DND-41 (cell line): ENCODE results near the gene TFAP2A.

Experiments used
- ATAC-seq: fragments of 200-7000 bp; cut with Tn5 transposase; 3 replicates; pipeline ENCODE4 v1.9.1; 2021; ENCODE audit warnings: low read depth; ENCODE audit not compliant: insufficient read depth
- DNase-seq: peaks from one replicate; pipeline ENCODE4 v3.0.0-alpha.2; 2020
- H2AFZ ChIP-seq: 2 replicates; pipeline ENCODE4 v1.6.0; 2012; ENCODE audit warnings: low read depth, low read length
- H3K27ac ChIP-seq: 2 replicates; pipeline ENCODE4 v1.5.1; 2012; ENCODE audit warnings: low read length, inconsistent platforms
- H3K27me3 ChIP-seq: fragments of 200-600 bp; sonication (generic); 2 replicates; pipeline ENCODE4 v1.6.0; 2012; ENCODE audit warnings: low read length, mild to moderate bottlenecking, inconsistent platforms; ENCODE audit not compliant: insufficient read depth, poor library complexity
- H3K36me3 ChIP-seq: 2 replicates; pipeline ENCODE4 v1.5.1; 2012; ENCODE audit warnings: low read length, inconsistent platforms; ENCODE audit not compliant: insufficient read depth
- H3K4me1 ChIP-seq: 2 replicates; pipeline ENCODE4 v1.5.1; 2012; ENCODE audit warnings: mild to moderate bottlenecking, low read length; ENCODE audit not compliant: insufficient read depth
- H3K4me2 ChIP-seq: 2 replicates; pipeline ENCODE4 v1.6.0; 2012; ENCODE audit warnings: mild to moderate bottlenecking, moderate library complexity, low read length, inconsistent platforms; ENCODE audit not compliant: insufficient read depth
- H3K4me3 ChIP-seq, 2 experiments: fragments of 200-600 bp in 1 of 2; shearing (Covaris generic) in 1 of 2; 2 replicates each; pipeline ENCODE4 v1.5.1; 2012 to 2016; ENCODE audit warnings: inconsistent platforms in 2 of 2, low read length in 2 of 2, mild to moderate bottlenecking in 2 of 2, low read depth in 1 of 2, moderate library complexity in 1 of 2
- H3K79me2 ChIP-seq: 2 replicates; pipeline ENCODE4 v1.6.0; 2012; ENCODE audit warnings: low read length, inconsistent platforms; ENCODE audit not compliant: insufficient read depth
- H3K9ac ChIP-seq: 2 replicates; pipeline ENCODE4 v1.6.0; 2012; ENCODE audit warnings: low read depth, mild to moderate bottlenecking, inconsistent platforms, low read length, moderate library complexity
- H3K9me3 ChIP-seq: 2 replicates; pipeline ENCODE4 v1.5.1; 2012; ENCODE audit warnings: low read length, moderate library complexity, mild to moderate bottlenecking, inconsistent platforms; ENCODE audit not compliant: insufficient read depth, severe bottlenecking
- H4K20me1 ChIP-seq: 2 replicates; pipeline ENCODE4 v1.6.0; 2012; ENCODE audit warnings: low read length; ENCODE audit not compliant: insufficient read depth
- CTCF ChIP-seq: IDR thresholded peaks from 2 replicates; pipeline ENCODE4 v1.5.1; 2012; ENCODE audit warnings: borderline replicate concordance, low read length, moderate library complexity, mild to moderate bottlenecking; ENCODE audit not compliant: poor library complexity, severe bottlenecking; ENCODE audit errors: extremely low read depth
- EZH2 ChIP-seq: IDR thresholded peaks from 3 replicates; pipeline ENCODE4 v1.6.1; 2012; ENCODE audit warnings: borderline replicate concordance, low read depth, mild to moderate bottlenecking, moderate library complexity, low read length, inconsistent platforms; ENCODE audit not compliant: severe bottlenecking

TFAP2A gene

GRCh38 chr6:10426781-10427279 lies 12.0 kb upstream of the TFAP2A start:
- H3K79me2 ChIP-seq = no peaks in the 10 kb centered on the region
- H4K20me1 ChIP-seq = no peaks in the 10 kb centered on the region
- DNase-seq (no peak), ATAC-seq (no peak)
- H3K9me3 ChIP-seq = no peaks in the 10 kb centered on the region
- no peak overlapping the region for H3K27ac ChIP-seq
- no peaks in the 10 kb centered on the region for H3K27me3 ChIP-seq
- TF ChIP-seq CTCF (no peak), EZH2 (no peak)
- H3K4me2 ChIP-seq = no peak overlapping the region
- no peak overlapping the region for H3K9ac ChIP-seq
- H3K4me1 ChIP-seq = peaks cover 7% of the 10 kb centered on the region; the same call in 1 of the 2 replicates
- H3K4me3 ChIP-seq = no peak overlapping the region
- no peaks in the 10 kb centered on the region for H3K36me3 ChIP-seq
- H2AFZ ChIP-seq = no peak overlapping the region

- Histone ChIP-seq H3K79me2 (no peaks in the 10 kb centered on the region), H4K20me1 (no peaks in the 10 kb centered on the region), H3K9ac (no peak overlapping the region), H2AFZ (no peak overlapping the region), H3K27me3 (no peaks in the 10 kb centered on the region), H3K36me3 (no peaks in the 10 kb centered on the region), H3K9me3 (no peaks in the 10 kb centered on the region), H3K4me1 (peaks cover 7% of the 10 kb centered on the region; the same call in 1 of the 2 replicates), H3K4me2 (no peak overlapping the region), H3K4me3 (no peak overlapping the region), H3K27ac (no peak overlapping the region)
- ATAC-seq (no peak), DNase-seq (no peak)
- no peak for TF ChIP-seq EZH2
- TF ChIP-seq CTCF = no peak
Measured at GRCh38 chr6:10425975-10426780, 11.3 kb upstream of the TFAP2A start.

GRCh38 chr6:10425176-10425974 lies 10.5 kb upstream of the TFAP2A start:
- H3K4me3 ChIP-seq = no peak overlapping the region

More at GRCh38 chr6:10425176-10425974, 10.5 kb upstream of the TFAP2A start:
- DNase-seq = no peak
- TF ChIP-seq CTCF (no peak), EZH2 (no peak)
- Histone ChIP-seq H3K4me2 (no peak overlapping the region), H3K9me3 (no peaks in the 10 kb centered on the region), H3K36me3 (no peaks in the 10 kb centered on the region), H3K9ac (no peak overlapping the region), H4K20me1 (no peaks in the 10 kb centered on the region), H3K27ac (no peak overlapping the region), H3K79me2 (no peaks in the 10 kb centered on the region), H3K4me1 (peaks cover 7% of the 10 kb centered on the region; the same call in 1 of the 2 replicates), H3K27me3 (no peaks in the 10 kb centered on the region), H2AFZ (no peak overlapping the region)
- ATAC-seq = no peak
